ENCODE results near the gene A1BG.

DNA sequence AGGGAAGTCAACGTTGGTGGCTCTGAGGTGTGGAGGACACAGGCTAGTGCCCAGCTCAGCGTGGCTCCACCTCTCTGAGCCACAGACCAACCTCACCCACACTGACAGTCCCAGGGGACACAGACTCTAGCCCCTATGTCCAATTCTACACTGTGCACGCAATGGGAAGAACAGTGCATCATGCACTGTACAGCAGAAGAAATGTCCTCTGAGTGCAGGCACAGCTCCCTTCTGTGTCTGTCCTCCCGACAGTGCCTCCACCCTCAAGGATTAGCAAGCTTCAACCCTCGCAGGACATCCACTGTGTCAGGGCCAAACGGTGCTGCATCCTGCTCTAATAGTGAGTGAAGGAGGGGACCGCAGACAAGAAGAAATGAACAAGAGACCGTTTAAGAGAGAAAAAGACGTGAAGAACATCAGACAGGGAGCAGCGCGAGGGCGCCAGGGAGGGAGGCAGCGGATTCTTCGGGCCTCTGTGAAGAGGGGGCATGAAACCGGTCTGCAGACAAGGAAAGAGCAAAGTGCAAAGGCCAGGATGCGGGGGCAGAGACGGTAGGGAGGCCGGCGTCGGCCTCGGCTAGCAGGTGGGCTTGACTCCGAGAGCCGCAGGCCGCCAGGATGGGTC lies 26.9 kb upstream of the A1BG start:
- no peak for TF ChIP-seq POLR2AphosphoS5 (IDR thresholded peaks at IDR 0.05; ENCODE audit: borderline replicate concordance, low read depth, low read length)
- TF ChIP-seq EZH2 (IDR thresholded peaks at IDR 0.05), result no peak

All from SK-N-MC (cell line).